ENCODE data around the gene EIF3J. TPM values are rescaled to one million over a fixed set of nuclear protein-coding genes. Genes with fewer than 3 reads are reported as not detected.

The EIF3J gene
- 10 to 100 TPM; 31.5 to 63.3 (median 52.3) TPM for polyA plus RNA-seq
- long read RNA-seq, donor 1, result 0 reads
- long read RNA-seq, donor 2, transcript EIF3J-201 (8 exons, 2,569 nt), result major isoform, 5 of 13 reads
- long read RNA-seq, donor 2, partial matches to known transcripts, result 7 of 13 reads
- long read RNA-seq, donor 2, other reads (novel, unspliced or antisense), result 0 of 13 reads
- long read RNA-seq, donor 3, transcript EIF3J-201 (8 exons, 2,569 nt), result major isoform, 9 of 45 reads
- long read RNA-seq, donor 3, partial matches to known transcripts, result 36 of 45 reads
- long read RNA-seq, donor 3, other reads (novel, unspliced or antisense), result 0 of 45 reads
- long read RNA-seq, donor 4, result 0 reads
- long read RNA-seq, donor 5, partial matches to known transcripts, result 5 of 9 reads
- long read RNA-seq, donor 5, other reads (novel, unspliced or antisense), result 0 of 9 reads
- long read RNA-seq, donor 6, transcript EIF3J-201 (8 exons, 2,569 nt), result major isoform, 7 of 7 reads
- long read RNA-seq, donor 6, partial matches to known transcripts, result 0 of 7 reads
- long read RNA-seq, donor 6, other reads (novel, unspliced or antisense), result 0 of 7 reads
- long read RNA-seq, donor 7, transcript EIF3J-201 (8 exons, 2,569 nt), result major isoform, 33 of 85 reads
- long read RNA-seq, donor 7, partial matches to known transcripts, result 27 of 85 reads
- long read RNA-seq, donor 7, other reads (novel, unspliced or antisense), result 24 of 85 reads
- long read RNA-seq, donor 8, partial matches to known transcripts, result 0 of 1 reads
- long read RNA-seq, donor 8, other reads (novel, unspliced or antisense), result 0 of 1 reads
- long read RNA-seq, donor 9, partial matches to known transcripts, result 0 of 4 reads
- long read RNA-seq, donor 9, other reads (novel, unspliced or antisense), result 0 of 4 reads
- long read RNA-seq, donor 10, transcript EIF3J-201 (8 exons, 2,569 nt), result major isoform, 12 of 95 reads
- long read RNA-seq, donor 10, partial matches to known transcripts, result 81 of 95 reads
- long read RNA-seq, donor 10, other reads (novel, unspliced or antisense), result 0 of 95 reads

DNA sequence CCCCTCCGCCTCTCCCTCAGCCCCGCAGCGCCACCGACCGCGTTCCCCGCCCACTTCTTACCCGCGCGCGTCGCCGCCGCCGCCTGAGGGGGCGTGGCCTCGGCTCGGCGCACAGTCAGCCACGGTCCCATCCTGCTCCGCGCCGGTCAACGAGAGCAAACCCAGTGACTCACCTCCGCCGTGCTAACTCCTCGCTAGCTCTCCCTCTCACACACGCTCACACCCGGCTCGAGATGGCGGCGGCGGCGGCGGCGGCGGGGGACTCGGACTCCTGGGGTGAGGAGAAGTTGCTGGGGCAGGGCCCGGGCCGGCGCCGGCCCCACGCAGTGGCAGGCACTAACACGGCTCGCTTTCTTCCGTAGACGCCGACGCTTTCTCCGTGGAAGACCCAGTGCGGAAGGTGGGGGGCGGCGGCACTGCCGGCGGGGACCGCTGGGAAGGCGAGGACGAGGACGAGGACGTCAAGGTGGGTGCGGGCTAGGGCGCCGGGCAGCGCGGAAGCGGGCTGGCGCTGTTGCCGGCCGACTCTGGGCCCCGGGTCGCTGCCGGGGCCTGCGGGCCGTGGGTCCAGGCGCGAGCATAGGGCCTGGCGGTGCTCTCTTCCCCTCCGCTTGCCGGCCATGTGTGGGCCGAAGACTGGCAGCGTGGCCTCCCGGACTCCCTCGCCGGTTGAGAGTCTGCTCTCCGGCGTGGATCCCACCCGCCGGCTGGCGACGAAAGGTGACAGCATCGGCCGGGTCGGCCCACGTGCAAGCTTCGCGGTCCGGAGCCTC is at the start of gene EIF3J:
Gene EIF3J (plus strand): TSS at position 186 of the 773 bp plus-strand sequence. CDS start 48 bp downstream, at position 234.
- WGBS, 3 donors, result 0 to 1% (median 0%) methylated on average over 66 to 96 of the region's 97 CpGs
- DNase-seq, result peak; percentile 97 to 98
- Histone ChIP-seq H3K36me3 (ENCODE audit: control insufficient read depth in 3 of 3, insufficient read depth in 2 of 3, low read depth in 1 of 3, low read length in 3 of 3) (peaks cover 0 to 32% (median 0%) of the 10 kb centered on the region in 3 donors), H3K4me3 (ENCODE audit: low read depth in 1 of 3, low read length in 3 of 3) (peak within 1 kb of the TSS; percentile 79 to 85 (median 83)), H3K4me1 (ENCODE audit: control insufficient read depth in 3 of 3, insufficient read depth in 2 of 3, low read depth in 1 of 3, low read length in 2 of 3) (peaks cover 0 to 10% (median 0%) of the 10 kb centered on the region in 3 donors), H3K9me3 (ENCODE audit: control insufficient read depth in 2 of 2, insufficient read depth in 1 of 2, low read depth in 1 of 2, low read length in 1 of 2) (no peaks in the 10 kb centered on the region), H3K27me3 (ENCODE audit: control insufficient read depth in 3 of 3, insufficient read depth in 3 of 3, low read length in 3 of 3) (no peaks in the 10 kb centered on the region), H3K27ac (ENCODE audit: low read depth in 1 of 3, low read length in 2 of 3) (peak within 1 kb of the TSS; percentile 94 to 99 (median 96))
- FAIRE-seq, result no peak

DNA sequence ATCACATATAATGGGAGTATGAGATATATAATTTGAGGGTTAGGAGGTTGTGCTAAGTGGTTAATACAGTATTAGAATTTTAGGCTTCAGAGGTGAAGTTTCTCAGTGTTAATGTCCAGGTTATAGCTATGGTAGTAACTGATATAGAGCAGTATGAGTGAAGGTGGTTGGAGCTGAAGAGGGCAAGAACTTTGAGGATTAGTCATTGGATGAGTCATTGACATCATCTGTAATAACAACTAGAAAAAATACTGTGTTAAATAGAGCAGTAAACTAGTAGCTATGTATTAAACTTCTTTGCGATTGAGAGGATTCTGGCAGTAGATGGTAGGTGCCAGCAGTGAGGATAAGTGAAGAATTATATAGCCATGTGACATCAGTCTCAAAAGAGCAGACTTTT is 47.5 kb upstream of the EIF3J start:
- 64 to 81% (median 65%) methylated on average over 1 of the region's 1 CpG for WGBS, 3 donors
- peaks cover 5 to 30% (median 11%) of the 10 kb centered on the region in 3 donors for H3K36me3 ChIP-seq (ENCODE audit: control insufficient read depth in 3 of 3, insufficient read depth in 2 of 3, low read depth in 1 of 3, low read length in 3 of 3)
- H3K4me3 ChIP-seq (ENCODE audit: low read depth in 1 of 3, low read length in 3 of 3), result no peak overlapping the region
- peaks cover 0 to 5% (median 0%) of the 10 kb centered on the region in 3 donors for H3K4me1 ChIP-seq (ENCODE audit: control insufficient read depth in 3 of 3, insufficient read depth in 2 of 3, low read depth in 1 of 3, low read length in 2 of 3)
- no peaks in the 10 kb centered on the region for H3K27me3 ChIP-seq (ENCODE audit: control insufficient read depth in 3 of 3, insufficient read depth in 3 of 3, low read length in 3 of 3)
- FAIRE-seq (no peak), DNase-seq (peak; percentile 42 to 62)
- H3K9me3 ChIP-seq (ENCODE audit: control insufficient read depth in 2 of 2, insufficient read depth in 1 of 2, low read depth in 1 of 2, low read length in 1 of 2), result no peaks in the 10 kb centered on the region
- peak overlapping the region in 2 of 3 donors; percentile 14 to 27 for H3K27ac ChIP-seq (ENCODE audit: low read depth in 1 of 3, low read length in 2 of 3)

DNA sequence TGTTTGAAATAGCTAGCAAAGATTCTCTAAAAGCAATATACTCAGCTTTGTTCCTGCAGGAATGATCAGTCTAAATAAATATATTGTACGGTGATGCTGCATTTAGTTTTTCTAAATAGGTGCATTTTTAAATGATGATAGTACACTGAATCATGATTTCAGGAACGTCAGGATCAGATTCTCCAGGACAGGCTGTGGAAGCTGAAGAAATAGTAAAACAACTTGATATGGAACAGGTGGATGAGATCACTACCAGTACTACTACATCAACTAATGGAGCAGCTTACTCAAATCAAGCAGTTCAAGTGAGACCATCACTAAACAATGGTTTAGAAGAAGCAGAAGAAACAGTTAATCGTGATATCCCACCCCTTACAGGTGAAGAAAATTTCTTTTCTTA is 46.3 kb upstream of the EIF3J start:
- Histone ChIP-seq H3K36me3 (ENCODE audit: control insufficient read depth in 3 of 3, insufficient read depth in 2 of 3, low read depth in 1 of 3, low read length in 3 of 3) (peaks cover 5 to 39% (median 10%) of the 10 kb centered on the region in 3 donors), H3K4me1 (ENCODE audit: control insufficient read depth in 3 of 3, insufficient read depth in 2 of 3, low read depth in 1 of 3, low read length in 2 of 3) (peaks cover 0 to 5% (median 0%) of the 10 kb centered on the region in 3 donors), H3K27me3 (ENCODE audit: control insufficient read depth in 3 of 3, insufficient read depth in 3 of 3, low read length in 3 of 3) (no peaks in the 10 kb centered on the region), H3K27ac (ENCODE audit: low read depth in 1 of 3, low read length in 2 of 3) (no peak overlapping the region), H3K4me3 (ENCODE audit: low read depth in 1 of 3, low read length in 3 of 3) (no peak overlapping the region), H3K9me3 (ENCODE audit: control insufficient read depth in 2 of 2, insufficient read depth in 1 of 2, low read depth in 1 of 2, low read length in 1 of 2) (no peaks in the 10 kb centered on the region)
- 80 to 86% (median 84%) methylated on average over 3 of the region's 3 CpGs for whole genome bisulfite sequencing, 3 donors
- FAIRE-seq (no peak), DNase-seq (no peak)

DNA sequence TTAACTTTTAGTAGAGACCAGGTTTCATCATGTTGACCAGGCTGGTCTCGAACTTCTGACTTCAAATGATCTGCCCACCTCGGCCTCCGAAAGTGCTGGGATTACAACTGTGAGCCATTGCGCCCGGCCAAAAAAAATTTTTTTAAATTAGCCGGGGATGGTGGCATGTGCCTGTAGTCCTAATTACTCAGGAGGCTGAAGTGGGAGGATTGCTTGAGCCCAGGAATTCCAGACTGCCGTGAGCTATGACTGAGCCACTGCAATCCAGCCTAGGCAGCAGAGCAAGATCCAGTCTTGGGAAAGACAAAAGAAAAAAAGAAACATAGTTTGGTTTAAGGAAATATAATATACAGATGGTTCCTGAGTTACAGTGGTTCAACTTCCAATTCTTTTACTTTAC is 44.9 kb upstream of the EIF3J start:
- 88 to 92% (median 90%) methylated on average over 7 of the region's 7 CpGs for WGBS, 3 donors
- Histone ChIP-seq H3K4me1 (ENCODE audit: control insufficient read depth in 3 of 3, insufficient read depth in 2 of 3, low read depth in 1 of 3, low read length in 2 of 3) (peaks cover 0 to 5% (median 0%) of the 10 kb centered on the region in 3 donors), H3K9me3 (ENCODE audit: control insufficient read depth in 2 of 2, insufficient read depth in 1 of 2, low read depth in 1 of 2, low read length in 1 of 2) (no peaks in the 10 kb centered on the region), H3K4me3 (ENCODE audit: low read depth in 1 of 3, low read length in 3 of 3) (no peak overlapping the region), H3K27me3 (ENCODE audit: control insufficient read depth in 3 of 3, insufficient read depth in 3 of 3, low read length in 3 of 3) (no peaks in the 10 kb centered on the region), H3K27ac (ENCODE audit: low read depth in 1 of 3, low read length in 2 of 3) (peak overlapping the region in 2 of 3 donors; percentile 36 to 60), H3K36me3 (ENCODE audit: control insufficient read depth in 3 of 3, insufficient read depth in 2 of 3, low read depth in 1 of 3, low read length in 3 of 3) (peaks cover 5 to 38% (median 11%) of the 10 kb centered on the region in 3 donors)
- DNase-seq, result no peak
- FAIRE-seq, result no peak

- Histone ChIP-seq H3K36me3 (ENCODE audit: control insufficient read depth in 3 of 3, insufficient read depth in 2 of 3, low read depth in 1 of 3, low read length in 3 of 3) (peaks cover 2 to 37% (median 8%) of the 10 kb centered on the region in 3 donors), H3K4me1 (ENCODE audit: control insufficient read depth in 3 of 3, insufficient read depth in 2 of 3, low read depth in 1 of 3, low read length in 2 of 3) (peaks cover 0 to 5% (median 0%) of the 10 kb centered on the region in 3 donors), H3K9me3 (ENCODE audit: control insufficient read depth in 2 of 2, insufficient read depth in 1 of 2, low read depth in 1 of 2, low read length in 1 of 2) (no peaks in the 10 kb centered on the region), H3K4me3 (ENCODE audit: low read depth in 1 of 3, low read length in 3 of 3) (no peak overlapping the region), H3K27ac (ENCODE audit: low read depth in 1 of 3, low read length in 2 of 3) (peak overlapping the region in 1 of 3 donors; percentile 36), H3K27me3 (ENCODE audit: control insufficient read depth in 3 of 3, insufficient read depth in 3 of 3, low read length in 3 of 3) (no peaks in the 10 kb centered on the region)
- no peak for FAIRE-seq
- DNase-seq, result peak in 1 of 2 donors; percentile 58
- WGBS, 3 donors, result 21 to 59% (median 42%) methylated on average over 3 of the region's 3 CpGs
Measured at GRCh38 chr15:44492672-44493071, 44.3 kb upstream of the EIF3J start.

DNA sequence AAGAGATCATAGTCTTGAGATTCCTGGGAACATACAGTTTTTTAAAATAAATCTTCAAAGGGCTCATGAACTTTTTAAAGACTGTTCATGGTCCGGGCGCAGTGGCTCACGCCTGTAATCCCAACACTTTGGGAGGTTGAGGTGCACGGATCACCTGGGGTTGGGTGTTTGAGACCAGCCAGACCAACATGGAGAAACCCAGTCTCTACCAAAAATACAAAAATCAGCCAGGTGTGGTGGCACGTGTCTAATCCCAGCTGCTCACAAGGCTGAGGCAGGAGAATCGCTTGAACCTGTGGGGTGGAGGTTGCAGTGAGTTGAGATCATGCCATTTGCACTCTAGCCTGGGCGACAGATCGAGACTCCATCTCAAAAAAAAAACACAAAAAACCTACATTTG is 41.4 kb upstream of the EIF3J start:
- WGBS, 3 donors, result 95 to 97% (median 96%) methylated on average over 8 of the region's 8 CpGs
- no peak overlapping the region for H3K4me3 ChIP-seq (ENCODE audit: low read depth in 1 of 3, low read length in 3 of 3)
- peaks cover 5 to 40% (median 6%) of the 10 kb centered on the region in 3 donors for H3K36me3 ChIP-seq (ENCODE audit: control insufficient read depth in 3 of 3, insufficient read depth in 2 of 3, low read depth in 1 of 3, low read length in 3 of 3)
- FAIRE-seq, result no peak
- no peak for DNase-seq
- H3K9me3 ChIP-seq (ENCODE audit: control insufficient read depth in 2 of 2, insufficient read depth in 1 of 2, low read depth in 1 of 2, low read length in 1 of 2), result no peaks in the 10 kb centered on the region
- H3K27me3 ChIP-seq (ENCODE audit: control insufficient read depth in 3 of 3, insufficient read depth in 3 of 3, low read length in 3 of 3), result no peaks in the 10 kb centered on the region
- no peak overlapping the region for H3K27ac ChIP-seq (ENCODE audit: low read depth in 1 of 3, low read length in 2 of 3)
- peaks cover 0 to 5% (median 0%) of the 10 kb centered on the region in 3 donors for H3K4me1 ChIP-seq (ENCODE audit: control insufficient read depth in 3 of 3, insufficient read depth in 2 of 3, low read depth in 1 of 3, low read length in 2 of 3)

DNA sequence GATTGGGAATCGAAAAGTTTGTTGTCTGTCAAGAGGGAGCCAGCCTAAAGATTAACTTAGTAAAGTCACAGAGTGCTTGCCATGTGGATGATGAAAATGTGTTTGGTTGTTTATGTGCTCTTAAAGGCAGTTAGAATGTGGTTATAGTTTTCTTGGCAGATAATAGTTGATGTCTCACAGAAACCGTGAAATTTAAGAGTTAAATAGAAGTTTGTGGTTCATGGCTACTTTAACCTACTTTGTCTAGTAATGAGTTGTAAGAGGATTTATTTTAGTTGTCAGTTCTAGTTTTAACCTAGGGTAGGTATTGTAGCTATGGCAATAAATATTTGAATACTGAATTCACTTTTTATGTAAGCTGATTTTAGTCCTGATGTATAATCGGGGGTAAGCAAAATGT is 36.4 kb upstream of the EIF3J start:
- no peak for FAIRE-seq
- no peak for DNase-seq
- WGBS, 3 donors, result 62 to 73% (median 67%) methylated on average over 3 of the region's 3 CpGs
- Histone ChIP-seq H3K4me3 (ENCODE audit: low read depth in 1 of 3, low read length in 3 of 3) (no peak overlapping the region), H3K36me3 (ENCODE audit: control insufficient read depth in 3 of 3, insufficient read depth in 2 of 3, low read depth in 1 of 3, low read length in 3 of 3) (peaks cover 7 to 38% (median 11%) of the 10 kb centered on the region in 3 donors), H3K27ac (ENCODE audit: low read depth in 1 of 3, low read length in 2 of 3) (no peak overlapping the region), H3K27me3 (ENCODE audit: control insufficient read depth in 3 of 3, insufficient read depth in 3 of 3, low read length in 3 of 3) (no peaks in the 10 kb centered on the region), H3K9me3 (ENCODE audit: control insufficient read depth in 2 of 2, insufficient read depth in 1 of 2, low read depth in 1 of 2, low read length in 1 of 2) (no peaks in the 10 kb centered on the region), H3K4me1 (ENCODE audit: control insufficient read depth in 3 of 3, insufficient read depth in 2 of 3, low read depth in 1 of 3, low read length in 2 of 3) (no peaks in the 10 kb centered on the region)
